ENCODE data around the gene DGKH.

The DGKH gene

DNA sequence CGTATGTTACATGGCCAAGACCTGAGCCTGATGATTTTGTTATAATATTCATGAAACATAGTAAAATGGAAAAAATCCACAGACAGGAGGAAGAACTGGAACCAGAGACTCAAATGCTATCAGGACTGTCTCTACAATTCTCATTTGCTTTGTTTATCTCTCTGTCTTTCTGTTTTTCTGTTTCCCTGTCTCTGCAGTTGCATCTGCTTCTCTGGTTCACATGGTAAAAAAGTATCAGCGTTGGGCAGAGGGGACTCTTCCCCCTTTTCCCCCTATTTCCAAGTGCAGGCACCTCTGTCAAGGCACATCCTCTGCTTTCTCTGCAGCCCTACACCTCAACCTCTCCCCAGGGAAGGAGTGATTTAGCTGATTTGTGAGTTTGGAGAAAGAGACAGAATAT, 46.4 kb upstream of the DGKH start:
- H3K4me1 ChIP-seq (ENCODE audit: insufficient read depth, low read length, poor library complexity, severe bottlenecking), result no peaks in the 10 kb centered on the region
- H3F3A ChIP-seq (ENCODE audit: low read depth), result no peaks in the 10 kb centered on the region
- H3K4me2 ChIP-seq (ENCODE audit: low read depth, low read length, poor library complexity, severe bottlenecking), result no peak overlapping the region
- no peaks in the 10 kb centered on the region for H4K20me1 ChIP-seq (ENCODE audit: insufficient read depth, low read length, poor library complexity, severe bottlenecking)
- H3K4me3 ChIP-seq (ENCODE audit: low read length, poor library complexity, severe bottlenecking), result no peak overlapping the region
- no peak for TF ChIP-seq EZH2phosphoT487 (IDR thresholded peaks at IDR 0.05; ENCODE audit: borderline replicate concordance)
- TF ChIP-seq, protein P1, sequence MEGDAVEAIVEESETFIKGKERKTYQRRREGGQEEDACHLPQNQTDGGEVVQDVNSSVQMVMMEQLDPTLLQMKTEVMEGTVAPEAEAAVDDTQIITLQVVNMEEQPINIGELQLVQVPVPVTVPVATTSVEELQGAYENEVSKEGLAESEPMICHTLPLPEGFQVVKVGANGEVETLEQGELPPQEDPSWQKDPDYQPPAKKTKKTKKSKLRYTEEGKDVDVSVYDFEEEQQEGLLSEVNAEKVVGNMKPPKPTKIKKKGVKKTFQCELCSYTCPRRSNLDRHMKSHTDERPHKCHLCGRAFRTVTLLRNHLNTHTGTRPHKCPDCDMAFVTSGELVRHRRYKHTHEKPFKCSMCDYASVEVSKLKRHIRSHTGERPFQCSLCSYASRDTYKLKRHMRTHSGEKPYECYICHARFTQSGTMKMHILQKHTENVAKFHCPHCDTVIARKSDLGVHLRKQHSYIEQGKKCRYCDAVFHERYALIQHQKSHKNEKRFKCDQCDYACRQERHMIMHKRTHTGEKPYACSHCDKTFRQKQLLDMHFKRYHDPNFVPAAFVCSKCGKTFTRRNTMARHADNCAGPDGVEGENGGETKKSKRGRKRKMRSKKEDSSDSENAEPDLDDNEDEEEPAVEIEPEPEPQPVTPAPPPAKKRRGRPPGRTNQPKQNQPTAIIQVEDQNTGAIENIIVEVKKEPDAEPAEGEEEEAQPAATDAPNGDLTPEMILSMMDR (conservative IDR thresholded peaks at IDR 0.05; ENCODE audit: low read length), result no peak
- H3K9me3 ChIP-seq (ENCODE audit: insufficient read depth, low read depth, low read length), result no peaks in the 10 kb centered on the region
- no peaks in the 10 kb centered on the region for H3K79me2 ChIP-seq (ENCODE audit: insufficient read depth, low read length)
- H2AFZ ChIP-seq (ENCODE audit: low read length), result no peak overlapping the region
- H3K36me3 ChIP-seq (ENCODE audit: insufficient read depth, low read length), result no peaks in the 10 kb centered on the region
- H3K9me2 ChIP-seq (replicated peaks; ENCODE audit: low read depth, low read length), result no peaks in the 10 kb centered on the region
- no peaks in the 10 kb centered on the region for H3K27me3 ChIP-seq (ENCODE audit: insufficient read depth, low read length, poor library complexity, severe bottlenecking)
- no peak overlapping the region for H3K9ac ChIP-seq (ENCODE audit: low read depth, low read length, poor library complexity, severe bottlenecking)

- Histone ChIP-seq H3K9ac (ENCODE audit: low read depth, low read length, poor library complexity, severe bottlenecking) (no peak overlapping the region), H3F3A (ENCODE audit: low read depth) (no peaks in the 10 kb centered on the region), H3K36me3 (ENCODE audit: insufficient read depth, low read length) (no peaks in the 10 kb centered on the region), H3K9me3 (ENCODE audit: insufficient read depth, low read depth, low read length) (no peaks in the 10 kb centered on the region), H3K4me3 (ENCODE audit: low read length, poor library complexity, severe bottlenecking) (no peak overlapping the region), H3K9me2 (replicated peaks; ENCODE audit: low read depth, low read length) (no peaks in the 10 kb centered on the region), H2AFZ (ENCODE audit: low read length) (no peak overlapping the region), H3K27me3 (ENCODE audit: insufficient read depth, low read length, poor library complexity, severe bottlenecking) (no peaks in the 10 kb centered on the region), H3K79me2 (ENCODE audit: insufficient read depth, low read length) (no peaks in the 10 kb centered on the region), H3K4me2 (ENCODE audit: low read depth, low read length, poor library complexity, severe bottlenecking) (no peak overlapping the region), H3K4me1 (ENCODE audit: insufficient read depth, low read length, poor library complexity, severe bottlenecking) (peaks cover 4% of the 10 kb centered on the region), H4K20me1 (ENCODE audit: insufficient read depth, low read length, poor library complexity, severe bottlenecking) (no peaks in the 10 kb centered on the region)
- TF ChIP-seq, protein P1 (conservative IDR thresholded peaks at IDR 0.05; ENCODE audit: low read length), result no peak
- no peak for TF ChIP-seq EZH2phosphoT487 (IDR thresholded peaks at IDR 0.05; ENCODE audit: borderline replicate concordance)
Observed at GRCh38 chr13:42007844-42008243, 40.6 kb upstream of the DGKH start.

DNA sequence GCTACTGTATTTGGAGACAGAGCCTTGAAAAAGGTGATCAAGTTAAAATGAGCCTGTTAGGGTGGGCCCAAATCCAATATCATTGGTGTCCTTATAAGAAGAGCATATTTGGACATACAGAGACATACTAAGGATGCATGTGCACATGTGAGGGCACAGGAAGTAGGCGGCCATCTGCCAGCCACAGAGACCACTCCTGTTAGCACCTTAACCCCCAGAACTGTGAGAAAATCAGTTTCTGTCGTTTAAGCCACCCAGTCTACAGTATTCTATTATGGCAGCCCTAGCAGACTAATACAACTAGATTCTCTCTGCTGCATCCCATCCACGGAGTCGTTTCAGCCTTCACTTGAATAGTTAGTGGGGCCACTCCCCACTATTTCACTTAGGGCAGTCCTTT, 39.4 kb upstream of the DGKH start:
- H3K9me3 ChIP-seq (ENCODE audit: insufficient read depth, low read depth, low read length), result no peaks in the 10 kb centered on the region
- H3K9me2 ChIP-seq (replicated peaks; ENCODE audit: low read depth, low read length), result no peaks in the 10 kb centered on the region
- TF ChIP-seq EZH2phosphoT487 (IDR thresholded peaks at IDR 0.05; ENCODE audit: borderline replicate concordance), result no peak
- TF ChIP-seq, protein P1 (conservative IDR thresholded peaks at IDR 0.05; ENCODE audit: low read length), result no peak
- no peak overlapping the region for H3K9ac ChIP-seq (ENCODE audit: low read depth, low read length, poor library complexity, severe bottlenecking)
- no peaks in the 10 kb centered on the region for H3F3A ChIP-seq (ENCODE audit: low read depth)
- H2AFZ ChIP-seq (ENCODE audit: low read length), result no peak overlapping the region
- no peak overlapping the region for H3K4me2 ChIP-seq (ENCODE audit: low read depth, low read length, poor library complexity, severe bottlenecking)
- no peaks in the 10 kb centered on the region for H3K36me3 ChIP-seq (ENCODE audit: insufficient read depth, low read length)
- peaks cover 4% of the 10 kb centered on the region for H3K4me1 ChIP-seq (ENCODE audit: insufficient read depth, low read length, poor library complexity, severe bottlenecking)
- no peaks in the 10 kb centered on the region for H4K20me1 ChIP-seq (ENCODE audit: insufficient read depth, low read length, poor library complexity, severe bottlenecking)
- H3K4me3 ChIP-seq (ENCODE audit: low read length, poor library complexity, severe bottlenecking), result no peak overlapping the region
- no peaks in the 10 kb centered on the region for H3K27me3 ChIP-seq (ENCODE audit: insufficient read depth, low read length, poor library complexity, severe bottlenecking)
- H3K79me2 ChIP-seq (ENCODE audit: insufficient read depth, low read length), result no peaks in the 10 kb centered on the region
